Activated CD8-positive, alpha-beta memory T cell treated with anti-CD3 and anti-CD28 coated beads, Interleukin-2, amount 50 U/mL, for 1 hour (primary cell): ENCODE measurements around the gene PPARG.

Source experiments
- DNase-seq: peaks from one replicate; pipeline ENCODE4 v3.0.0-alpha.2; 2020; ENCODE audit errors: extremely low read depth

PPARG gene

GRCh38 chr3:12409684-12410596, 121.1 kb downstream of the PPARG start:
- no peak for DNase-seq

- no peak for DNase-seq
Observed at GRCh38 chr3:12413721-12414255, 124.9 kb downstream of the PPARG start.

- DNase-seq, result no peak
Observed at GRCh38 chr3:12415014-12415680, 126.3 kb downstream of the PPARG start.

GRCh38 chr3:12416731-12417130, 127.9 kb downstream of the PPARG start:
- DNase-seq, result no peak

GRCh38 chr3:12420393-12420792, 131.5 kb downstream of the PPARG start:
- no peak for DNase-seq

- no peak for DNase-seq
Observed at GRCh38 chr3:12421132-12421531, 132.3 kb downstream of the PPARG start.

- no peak for DNase-seq
Observed at GRCh38 chr3:12423131-12423530, 134.3 kb downstream of the PPARG start.

- DNase-seq, result no peak
Observed at GRCh38 chr3:12423918-12424630, 135.2 kb downstream of the PPARG start.

GRCh38 chr3:12424635-12425319, 135.9 kb downstream of the PPARG start:
- DNase-seq, result no peak

GRCh38 chr3:12425850-12426579, 137.1 kb downstream of the PPARG start:
- no peak for DNase-seq

- no peak for DNase-seq
Observed at GRCh38 chr3:12427551-12427950, 138.7 kb downstream of the PPARG start.

- DNase-seq, result no peak
Observed at GRCh38 chr3:12428126-12428525, 139.3 kb downstream of the PPARG start.

GRCh38 chr3:12430086-12430485, 141.2 kb downstream of the PPARG start:
- no peak for DNase-seq

- DNase-seq, result no peak
Observed at GRCh38 chr3:12433823-12434222, 145.0 kb downstream of the PPARG start.

- no peak for DNase-seq
Observed at GRCh38 chr3:12436514-12437220, 147.8 kb downstream of the PPARG start.

- no peak for DNase-seq
Observed at GRCh38 chr3:12437221-12437605, 148.3 kb downstream of the PPARG start.

- no peak for DNase-seq
Observed at GRCh38 chr3:12437861-12438260, 149.0 kb downstream of the PPARG start.

- no peak for DNase-seq
Observed at GRCh38 chr3:12438318-12438717, 149.4 kb downstream of the PPARG start.

GRCh38 chr3:12439161-12439940, 150.5 kb downstream of the PPARG start:
- DNase-seq, result no peak
